ENCODE data around the gene OOSP3.

- TF ChIP-seq RAD21 (IDR thresholded peaks at IDR 0.05; ENCODE audit: low read length) (no peak), CTCF (IDR thresholded peaks at IDR 0.05) (no peak), POLR2AphosphoS5 (IDR thresholded peaks at IDR 0.05; ENCODE audit: low read depth, low read length) (no peak), NRF1 (IDR thresholded peaks at IDR 0.05; ENCODE audit: low read depth, low read length) (no peak), YY1 (IDR thresholded peaks at IDR 0.05; ENCODE audit: low read depth) (no peak), JUND (IDR thresholded peaks at IDR 0.05) (no peak), RFX5 (IDR thresholded peaks at IDR 0.05; ENCODE audit: low read length) (no peak), GATA2 (CRISPR knock-in tag; IDR thresholded peaks at IDR 0.05) (no peak), USF1 (IDR thresholded peaks at IDR 0.05; ENCODE audit: borderline replicate concordance, low read depth) (no peak), SIN3A (IDR thresholded peaks at IDR 0.05; ENCODE audit: borderline replicate concordance, low read depth, low read length) (no peak), RXRA (IDR thresholded peaks at IDR 0.05; ENCODE audit: borderline replicate concordance, low read depth) (no peak), FOXM1 (IDR thresholded peaks at IDR 0.05; ENCODE audit: low read depth) (no peak)
These were observed 36.3 kb upstream of the OOSP3 start for GRCh38 chr11:59842316-59842715.
